Subcutaneous abdominal adipose tissue (tissue), 5 donors: Measurements from ENCODE around the gene VAPA.

Experiments
- H3K27ac ChIP-seq: one replicate; pipeline ENCODE4 v1.7.0; 2013; ENCODE audit warnings: low read depth, mild to moderate bottlenecking, inconsistent platforms, low read length, moderate library complexity
- H3K27me3 ChIP-seq, 5 donors: one replicate each; pipeline ENCODE4 v1.7.0; 2013; ENCODE audit warnings: low read length in 5 of 5, inconsistent platforms in 1 of 5; ENCODE audit not compliant: control insufficient read depth in 5 of 5, insufficient read depth in 4 of 5
- H3K36me3 ChIP-seq, 5 donors: one replicate each; pipeline ENCODE4 v1.7.0; 2013; ENCODE audit warnings: low read length in 5 of 5; ENCODE audit not compliant: control insufficient read depth in 5 of 5, insufficient read depth in 5 of 5
- H3K4me1 ChIP-seq, 5 donors: one replicate each; pipeline ENCODE4 v1.7.0; 2013; ENCODE audit warnings: low read length in 5 of 5, mild to moderate bottlenecking in 3 of 5, moderate library complexity in 1 of 5; ENCODE audit not compliant: control insufficient read depth in 5 of 5, insufficient read depth in 5 of 5
- H3K4me3 ChIP-seq, 5 donors: one replicate each; pipeline ENCODE4 v1.7.0; 2013; ENCODE audit warnings: low read length in 5 of 5, low read depth in 1 of 5
- H3K9ac ChIP-seq, 5 donors: one replicate each; pipeline ENCODE4 v1.7.0; 2013; ENCODE audit warnings: low read length in 5 of 5, mild to moderate bottlenecking in 4 of 5, moderate library complexity in 3 of 5
- H3K9me3 ChIP-seq, 5 donors: one replicate each; pipeline ENCODE4 v1.7.0; 2013; ENCODE audit warnings: low read length in 5 of 5; ENCODE audit not compliant: control insufficient read depth in 5 of 5
- donor health status: healthy.
- donor health status: healthy.
- donor health status: healthy.
- donor health status: healthy.
- donor health status: healthy.

Gene VAPA

GRCh38 chr18:9985641-9986040 is 71.8 kb downstream of the VAPA start:
- Histone ChIP-seq H3K36me3 (no peaks in the 10 kb centered on the region), H3K4me1 (peaks cover 0 to 14% (median 0%) of the 10 kb centered on the region in 5 donors), H3K4me3 (no peak overlapping the region), H3K27me3 (peaks cover 0 to 2% (median 0%) of the 10 kb centered on the region in 5 donors), H3K9ac (no peak overlapping the region), H3K27ac (no peak overlapping the region), H3K9me3 (no peaks in the 10 kb centered on the region)

GRCh38 chr18:9986156-9986930 is 72.5 kb downstream of the VAPA start:
- Histone ChIP-seq H3K36me3 (no peaks in the 10 kb centered on the region), H3K9ac (no peak overlapping the region), H3K27ac (no peak overlapping the region), H3K4me1 (peaks cover 0 to 14% (median 0%) of the 10 kb centered on the region in 5 donors), H3K9me3 (no peaks in the 10 kb centered on the region), H3K4me3 (no peak overlapping the region), H3K27me3 (peaks cover 0 to 2% (median 0%) of the 10 kb centered on the region in 5 donors)

- Histone ChIP-seq H3K9me3 (no peaks in the 10 kb centered on the region), H3K36me3 (no peaks in the 10 kb centered on the region), H3K27me3 (peaks cover 0 to 2% (median 0%) of the 10 kb centered on the region in 5 donors), H3K27ac (no peak overlapping the region), H3K4me1 (peaks cover 0 to 15% (median 2%) of the 10 kb centered on the region in 5 donors), H3K9ac (no peak overlapping the region), H3K4me3 (no peak overlapping the region)
These were observed 73.5 kb downstream of the VAPA start for GRCh38 chr18:9987345-9987744.

- Histone ChIP-seq H3K4me3 (no peak overlapping the region), H3K4me1 (peaks cover 0 to 21% (median 7%) of the 10 kb centered on the region in 5 donors), H3K9me3 (no peaks in the 10 kb centered on the region), H3K27me3 (peaks cover 0 to 2% (median 0%) of the 10 kb centered on the region in 5 donors), H3K36me3 (no peaks in the 10 kb centered on the region), H3K27ac (no peak overlapping the region), H3K9ac (no peak overlapping the region)
These were observed 74.1 kb downstream of the VAPA start for GRCh38 chr18:9987931-9988330.

GRCh38 chr18:9988665-9989064 is 74.8 kb downstream of the VAPA start:
- H3K4me3 ChIP-seq = no peak overlapping the region
- no peak overlapping the region for H3K27ac ChIP-seq
- no peaks in the 10 kb centered on the region for H3K9me3 ChIP-seq
- no peak overlapping the region for H3K9ac ChIP-seq
- no peaks in the 10 kb centered on the region for H3K36me3 ChIP-seq
- peaks cover 0 to 23% (median 10%) of the 10 kb centered on the region in 5 donors for H3K4me1 ChIP-seq
- H3K27me3 ChIP-seq = peaks cover 0 to 2% (median 0%) of the 10 kb centered on the region in 5 donors

GRCh38 chr18:9989481-9989880 is 75.7 kb downstream of the VAPA start:
- Histone ChIP-seq H3K27me3 (peaks cover 0 to 4% (median 0%) of the 10 kb centered on the region in 5 donors), H3K9me3 (no peaks in the 10 kb centered on the region), H3K9ac (no peak overlapping the region), H3K36me3 (no peaks in the 10 kb centered on the region), H3K4me1 (peaks cover 0 to 23% (median 10%) of the 10 kb centered on the region in 5 donors), H3K27ac (no peak overlapping the region), H3K4me3 (no peak overlapping the region)

- H3K27me3 ChIP-seq = peaks cover 0 to 4% (median 0%) of the 10 kb centered on the region in 5 donors
- no peaks in the 10 kb centered on the region for H3K9me3 ChIP-seq
- H3K4me1 ChIP-seq = peaks cover 0 to 23% (median 10%) of the 10 kb centered on the region in 5 donors
- no peak overlapping the region for H3K9ac ChIP-seq
- H3K36me3 ChIP-seq = no peaks in the 10 kb centered on the region
- H3K4me3 ChIP-seq = no peak overlapping the region
- no peak overlapping the region for H3K27ac ChIP-seq
These were observed 77.5 kb downstream of the VAPA start for GRCh38 chr18:9991011-9992000.

GRCh38 chr18:9992300-9992972 is 78.6 kb downstream of the VAPA start:
- no peak overlapping the region for H3K9ac ChIP-seq
- no peaks in the 10 kb centered on the region for H3K9me3 ChIP-seq
- H3K27me3 ChIP-seq = peaks cover 0 to 2% (median 0%) of the 10 kb centered on the region in 5 donors
- no peak overlapping the region for H3K27ac ChIP-seq
- H3K36me3 ChIP-seq = no peaks in the 10 kb centered on the region
- peaks cover 0 to 23% (median 10%) of the 10 kb centered on the region in 5 donors for H3K4me1 ChIP-seq
- no peak overlapping the region for H3K4me3 ChIP-seq

- H3K9ac ChIP-seq = no peak overlapping the region
- H3K9me3 ChIP-seq = peaks cover 0 to under 1% (median 0%) of the 10 kb centered on the region in 5 donors
- H3K4me3 ChIP-seq = no peak overlapping the region
- no peaks in the 10 kb centered on the region for H3K36me3 ChIP-seq
- H3K27ac ChIP-seq = no peak overlapping the region
- peaks cover 0 to 2% (median 0%) of the 10 kb centered on the region in 5 donors for H3K27me3 ChIP-seq
- H3K4me1 ChIP-seq = peaks cover 0 to 23% (median 10%) of the 10 kb centered on the region in 5 donors
These were observed 79.2 kb downstream of the VAPA start for GRCh38 chr18:9992973-9993520.
